Mononuclear cell (primary cell): Measurements from ENCODE around the gene IL21R. TPM values are rescaled to one million over a fixed set of nuclear protein-coding genes. Genes with fewer than 3 reads are reported as not detected.
"Not testable (repeated sequence)": the region's sequence is repeated elsewhere in the genome, so short reads cannot be mapped to it uniquely, and the experiment has no call there.

Experiments used
- H3K27me3 ChIP-seq: 2 replicates; pipeline ENCODE4 v1.6.0; 2011; ENCODE audit warnings: low read length, control low read depth; ENCODE audit not compliant: insufficient read depth
- H3K4me1 ChIP-seq: 2 replicates; pipeline ENCODE4 v1.5.1; 2011; ENCODE audit warnings: mild to moderate bottlenecking, low read length, control low read depth; ENCODE audit not compliant: insufficient read depth
- H3K4me3 ChIP-seq: 2 replicates; pipeline ENCODE4 v1.5.1; 2011; ENCODE audit warnings: mild to moderate bottlenecking, low read length, moderate library complexity
- H3K9me3 ChIP-seq: 2 replicates; pipeline ENCODE4 v1.5.1; 2011; ENCODE audit warnings: low read depth, mild to moderate bottlenecking, control low read depth, low read length
- total RNA-seq: library from RNA; depleted of rRNA; stranded (reverse); fragments of >200 nt; gene quantifications from one replicate; pipeline ENCODE4 v1.2.3, GENCODE V29; 2012

IL21R gene
- total RNA-seq, 1 donor: 21.1 TPM

- H3K9me3 ChIP-seq: no peaks in the 10 kb centered on the region
- H3K27me3 ChIP-seq: no peaks in the 10 kb centered on the region
- H3K4me1 ChIP-seq: peaks cover 31% of the 10 kb centered on the region
- no peak overlapping the region for H3K4me3 ChIP-seq
Measured at GRCh38 chr16:27434141-27435051, 32.4 kb downstream of the IL21R start.

GRCh38 chr16:27435146-27435545 is 33.2 kb downstream of the IL21R start:
- H3K27me3 ChIP-seq, H3K4me3 ChIP-seq, H3K9me3 ChIP-seq: not testable (repeated sequence)
- peaks cover 25% of the 10 kb centered on the region for H3K4me1 ChIP-seq

- Histone ChIP-seq H3K27me3 (no peaks in the 10 kb centered on the region), H3K4me3 (no peak overlapping the region), H3K9me3 (no peaks in the 10 kb centered on the region), H3K4me1 (peaks cover 16% of the 10 kb centered on the region)
Measured at GRCh38 chr16:27436065-27436464, 34.1 kb downstream of the IL21R start.

GRCh38 chr16:27436921-27437650 is 35.1 kb downstream of the IL21R start:
- H3K4me1 ChIP-seq: peaks cover 10% of the 10 kb centered on the region
- H3K9me3 ChIP-seq: no peaks in the 10 kb centered on the region
- no peak overlapping the region for H3K4me3 ChIP-seq
- H3K27me3 ChIP-seq: no peaks in the 10 kb centered on the region

- Histone ChIP-seq H3K9me3 (no peaks in the 10 kb centered on the region), H3K4me1 (peaks cover under 1% of the 10 kb centered on the region), H3K27me3 (no peaks in the 10 kb centered on the region), H3K4me3 (no peak overlapping the region)
Measured at GRCh38 chr16:27437946-27438345, 36.0 kb downstream of the IL21R start.

- Histone ChIP-seq H3K9me3 (no peaks in the 10 kb centered on the region), H3K4me1 (no peaks in the 10 kb centered on the region), H3K27me3 (no peaks in the 10 kb centered on the region), H3K4me3 (no peak overlapping the region)
Measured at GRCh38 chr16:27439271-27440018, 37.5 kb downstream of the IL21R start.

GRCh38 chr16:27441276-27441675 is 39.3 kb downstream of the IL21R start:
- Histone ChIP-seq H3K4me3 (no peak overlapping the region), H3K9me3 (no peaks in the 10 kb centered on the region), H3K27me3 (no peaks in the 10 kb centered on the region), H3K4me1 (peaks cover 13% of the 10 kb centered on the region)

GRCh38 chr16:27441998-27442397 is 40.0 kb downstream of the IL21R start:
- no peaks in the 10 kb centered on the region for H3K9me3 ChIP-seq
- H3K4me1 ChIP-seq: peaks cover 20% of the 10 kb centered on the region
- H3K27me3 ChIP-seq: no peaks in the 10 kb centered on the region
- no peak overlapping the region for H3K4me3 ChIP-seq

- H3K9me3 ChIP-seq: no peaks in the 10 kb centered on the region
- H3K27me3 ChIP-seq: no peaks in the 10 kb centered on the region
- H3K4me1 ChIP-seq: peaks cover 35% of the 10 kb centered on the region
- H3K4me3 ChIP-seq: no peak overlapping the region
Measured at GRCh38 chr16:27444015-27444414, 42.0 kb downstream of the IL21R start.

GRCh38 chr16:27444470-27444869 is 42.5 kb downstream of the IL21R start:
- Histone ChIP-seq H3K9me3 (no peaks in the 10 kb centered on the region), H3K4me1 (peaks cover 40% of the 10 kb centered on the region), H3K4me3 (no peak overlapping the region), H3K27me3 (no peaks in the 10 kb centered on the region)

GRCh38 chr16:27445502-27446175 is 43.7 kb downstream of the IL21R start:
- H3K4me1 ChIP-seq: peaks cover 52% of the 10 kb centered on the region
- no peak overlapping the region for H3K4me3 ChIP-seq
- H3K9me3 ChIP-seq: no peaks in the 10 kb centered on the region
- no peaks in the 10 kb centered on the region for H3K27me3 ChIP-seq

GRCh38 chr16:27446721-27447120 is 44.7 kb downstream of the IL21R start:
- Histone ChIP-seq H3K4me3 (no peak overlapping the region), H3K27me3 (no peaks in the 10 kb centered on the region), H3K4me1 (peaks cover 61% of the 10 kb centered on the region), H3K9me3 (no peaks in the 10 kb centered on the region)

GRCh38 chr16:27447301-27447700 is 45.3 kb downstream of the IL21R start:
- H3K27me3 ChIP-seq: no peaks in the 10 kb centered on the region
- H3K4me3 ChIP-seq: no peak overlapping the region
- peaks cover 61% of the 10 kb centered on the region for H3K4me1 ChIP-seq
- H3K9me3 ChIP-seq: no peaks in the 10 kb centered on the region

GRCh38 chr16:27448532-27449433 is 46.8 kb downstream of the IL21R start:
- Histone ChIP-seq H3K27me3 (no peaks in the 10 kb centered on the region), H3K9me3 (no peaks in the 10 kb centered on the region), H3K4me1 (peaks cover 61% of the 10 kb centered on the region), H3K4me3 (no peak overlapping the region)
